A549 (cell line): ENCODE results near the gene ZFX. TPM values are rescaled to one million over a fixed set of nuclear protein-coding genes. Genes with fewer than 3 reads are reported as not detected.

Source experiments
- ATOH8 ChIP-seq: fragments of 250-450 bp; sonication (Bioruptor Pico); IDR thresholded peaks from 2 replicates; pipeline ENCODE4 v1.5.0; 2020; ENCODE audit warnings: low read depth, mild to moderate bottlenecking, moderate library complexity
- BHLHE40 ChIP-seq: IDR thresholded peaks from 2 replicates; pipeline ENCODE4 v1.6.1; 2012; ENCODE audit warnings: low read depth, low read length, inconsistent platforms
- CBX2 ChIP-seq: fragments of 200-600 bp; sonication (generic); IDR thresholded peaks from 2 replicates; pipeline ENCODE4 v1.6.1; 2016; ENCODE audit warnings: low read depth, mild to moderate bottlenecking, borderline replicate concordance
- CBX8 ChIP-seq: fragments of 200-600 bp; sonication (generic); IDR thresholded peaks from 2 replicates; pipeline ENCODE4 v1.6.1; 2016
- CEBPB ChIP-seq, 2 experiments: fragments of >200 bp in 1 of 2; sonication (Bioruptor Twin) in 1 of 2; formaldehyde crosslinking in 1 of 2; IDR thresholded peaks; 2 replicates each; pipeline ENCODE4 v1.6.1; 2012 to 2016
- E2F6 ChIP-seq: IDR thresholded peaks from 2 replicates; pipeline ENCODE4 v1.6.1; 2012; ENCODE audit warnings: low read depth, borderline replicate concordance
- EHF ChIP-seq: fragments of 250-450 bp; sonication (Bioruptor Pico); IDR thresholded peaks from 2 replicates; pipeline ENCODE4 v1.5.0; 2020; ENCODE audit warnings: mild to moderate bottlenecking
- EHMT2 ChIP-seq: fragments of 200-600 bp; sonication (generic); IDR thresholded peaks from 2 replicates; pipeline ENCODE4 v1.6.1; 2016; ENCODE audit warnings: antibody characterized with exemption, low read depth, mild to moderate bottlenecking, moderate library complexity
- ELK1 ChIP-seq: fragments of 150-350 bp; IDR thresholded peaks from 2 replicates; pipeline ENCODE4 v1.6.1; 2014; ENCODE audit warnings: low read depth, mild to moderate bottlenecking, low read length
- EP300 ChIP-seq, 2 experiments: fragments of >200 bp; sonication (Bioruptor Twin); formaldehyde crosslinking; IDR thresholded peaks; 2 replicates in 1 of 2; 3 replicates in 1 of 2; pipeline ENCODE4 v1.6.1; 2016 to 2017
- FOSB ChIP-seq: fragments of 250-450 bp; sonication (Bioruptor Pico); IDR thresholded peaks from 2 replicates; pipeline ENCODE4 v1.5.0; 2020; ENCODE audit warnings: mild to moderate bottlenecking, moderate library complexity
- FOSL2 ChIP-seq, 2 experiments: fragments of 450-650 bp in 1 of 2; fragments of >200 bp in 1 of 2; sonication (Bioruptor Twin) in 1 of 2; formaldehyde crosslinking; IDR thresholded peaks; 2 replicates each; pipeline versions ENCODE4 v1.5.0 to v1.6.1; 2016 to 2020; ENCODE audit warnings: mild to moderate bottlenecking in 1 of 2, moderate library complexity in 1 of 2
- FOXS1 ChIP-seq: fragments of 250-450 bp; sonication (Bioruptor Pico); IDR thresholded peaks from 2 replicates; pipeline ENCODE4 v1.5.0; 2020; ENCODE audit warnings: mild to moderate bottlenecking, moderate library complexity
- HEYL ChIP-seq: fragments of 250-450 bp; sonication (Bioruptor Pico); IDR thresholded peaks from 2 replicates; pipeline ENCODE4 v1.8.0; 2021; ENCODE audit warnings: mild to moderate bottlenecking, moderate library complexity
- HOXB13 ChIP-seq: fragments of 250-450 bp; sonication (Bioruptor Pico); IDR thresholded peaks from 2 replicates; pipeline ENCODE4 v1.5.0; 2020; ENCODE audit warnings: low read depth, mild to moderate bottlenecking, moderate library complexity
- HOXB5 ChIP-seq: fragments of 250-450 bp; sonication (Bioruptor Pico); IDR thresholded peaks from 2 replicates; pipeline ENCODE4 v1.5.0; 2020; ENCODE audit warnings: mild to moderate bottlenecking, moderate library complexity
- JUNB ChIP-seq: fragments of >200 bp; sonication (Bioruptor Twin); formaldehyde crosslinking; IDR thresholded peaks from 2 replicates; pipeline ENCODE4 v1.6.1; 2016
- KDM1A ChIP-seq: fragments of 200-600 bp; sonication (generic); IDR thresholded peaks from 2 replicates; pipeline ENCODE4 v1.6.1; 2016; ENCODE audit warnings: low read depth, mild to moderate bottlenecking
- KDM5A ChIP-seq: fragments of 200-600 bp; sonication (generic); IDR thresholded peaks from 2 replicates; pipeline ENCODE4 v1.6.1; 2016; ENCODE audit warnings: antibody characterized with exemption, mild to moderate bottlenecking
- MAFK ChIP-seq: fragments of 450-650 bp; IDR thresholded peaks from 2 replicates; pipeline ENCODE4 v1.6.1; 2014; ENCODE audit not compliant: partially characterized antibody
- MAX ChIP-seq: IDR thresholded peaks from 2 replicates; pipeline ENCODE4 v1.6.1; 2012
- MAZ ChIP-seq: fragments of 150-350 bp; IDR thresholded peaks from 2 replicates; pipeline ENCODE4 v1.6.1; 2014; ENCODE audit warnings: antibody characterized with exemption, low read depth, low read length, borderline replicate concordance
- NFE2L2 ChIP-seq: fragments of 150-350 bp; conservative IDR thresholded peaks from 2 replicates; pipeline ENCODE4 v1.6.1; 2014; ENCODE audit warnings: low read length
- NPAS2 ChIP-seq: fragments of 250-450 bp; sonication (Bioruptor Pico); IDR thresholded peaks from 2 replicates; pipeline ENCODE4 v1.8.0; 2022; ENCODE audit warnings: mild to moderate bottlenecking, moderate library complexity, borderline replicate concordance
- PBX3 ChIP-seq: IDR thresholded peaks from 2 replicates; pipeline ENCODE4 v1.6.1; 2012
- PHF8 ChIP-seq: fragments of 200-600 bp; sonication (generic); IDR thresholded peaks from 2 replicates; pipeline ENCODE4 v1.6.1; 2016; ENCODE audit warnings: low read depth, mild to moderate bottlenecking, antibody characterized with exemption, moderate library complexity, borderline replicate concordance
- POLR2A ChIP-seq: IDR thresholded peaks from 2 replicates; pipeline ENCODE4 v1.6.1; 2012; ENCODE audit warnings: mild to moderate bottlenecking, low read length
- POLR2AphosphoS2 ChIP-seq: conservative IDR thresholded peaks from 2 replicates; pipeline ENCODE4 v1.6.1; 2012; ENCODE audit warnings: low read length, improper control_type of control experiment, inconsistent platforms
- RCOR1 ChIP-seq: fragments of 150-350 bp; IDR thresholded peaks from 2 replicates; pipeline ENCODE4 v1.6.1; 2014; ENCODE audit warnings: antibody characterized with exemption, low read length, low read depth
- RNF2 ChIP-seq: fragments of 200-600 bp; sonication (generic); IDR thresholded peaks from 2 replicates; pipeline ENCODE4 v1.6.1; 2016; ENCODE audit warnings: low read depth, mild to moderate bottlenecking, antibody characterized with exemption, moderate library complexity, borderline replicate concordance
- TFCP2L1 ChIP-seq: fragments of 250-450 bp; sonication (Bioruptor Pico); IDR thresholded peaks from 2 replicates; pipeline ENCODE4 v1.5.0; 2021; ENCODE audit warnings: mild to moderate bottlenecking
- TP53 ChIP-seq: fragments of 250-450 bp; sonication (Bioruptor Pico); IDR thresholded peaks from 2 replicates; pipeline ENCODE4 v1.5.0; 2021; ENCODE audit warnings: mild to moderate bottlenecking, moderate library complexity
- ZC3H11A ChIP-seq: fragments of 450-650 bp; IDR thresholded peaks from 2 replicates; pipeline ENCODE4 v1.6.1; 2014; ENCODE audit warnings: antibody characterized with exemption, mild to moderate bottlenecking
- ZFP36 ChIP-seq: fragments of 450-650 bp; IDR thresholded peaks from 2 replicates; pipeline ENCODE4 v1.6.1; 2014; ENCODE audit warnings: borderline replicate concordance; ENCODE audit not compliant: partially characterized antibody
- ZSCAN20 ChIP-seq: fragments of 250-450 bp; sonication (Bioruptor Pico); IDR thresholded peaks from 2 replicates; pipeline ENCODE4 v1.8.0; 2022; ENCODE audit warnings: mild to moderate bottlenecking, moderate library complexity
- polyA plus RNA-seq, 4 experiments: library from polyadenylated mRNA; depleted of rRNA in 3 of 4; stranded (reverse); fragments of >200 nt; fragmentation: RNase III in 1 of 4; extraction: RNeasy Plus Mini Kit Qiagen cat#74134 plus additional on column Dnase treatment in 1 of 4; gene quantifications; 2 replicates in 3 of 4; 3 replicates in 1 of 4; pipeline ENCODE4 v1.2.3, GENCODE V29; 2011 to 2017
- TF ChIP-seq, protein P1 (sequence below): fragments of 250-450 bp; sonication (Bioruptor Pico); IDR thresholded peaks from 2 replicates; pipeline ENCODE4 v1.5.0; 2021; ENCODE audit warnings: mild to moderate bottlenecking, moderate library complexity, borderline replicate concordance
- TF ChIP-seq, protein P2 (sequence below): fragments of >200 bp; sonication (Bioruptor Twin); formaldehyde crosslinking; IDR thresholded peaks from 2 replicates; pipeline ENCODE4 v1.6.1; 2016
- TF ChIP-seq, protein P3 (sequence below): fragments of 450-650 bp; IDR thresholded peaks from 2 replicates; pipeline ENCODE4 v1.6.1; 2014; ENCODE audit warnings: antibody characterized with exemption

The ZFX gene
- polyA plus RNA-seq, 2 of the 4 experiments (the other 2 are of a cell fraction), result 18.1 to 30.1 TPM

DNA sequence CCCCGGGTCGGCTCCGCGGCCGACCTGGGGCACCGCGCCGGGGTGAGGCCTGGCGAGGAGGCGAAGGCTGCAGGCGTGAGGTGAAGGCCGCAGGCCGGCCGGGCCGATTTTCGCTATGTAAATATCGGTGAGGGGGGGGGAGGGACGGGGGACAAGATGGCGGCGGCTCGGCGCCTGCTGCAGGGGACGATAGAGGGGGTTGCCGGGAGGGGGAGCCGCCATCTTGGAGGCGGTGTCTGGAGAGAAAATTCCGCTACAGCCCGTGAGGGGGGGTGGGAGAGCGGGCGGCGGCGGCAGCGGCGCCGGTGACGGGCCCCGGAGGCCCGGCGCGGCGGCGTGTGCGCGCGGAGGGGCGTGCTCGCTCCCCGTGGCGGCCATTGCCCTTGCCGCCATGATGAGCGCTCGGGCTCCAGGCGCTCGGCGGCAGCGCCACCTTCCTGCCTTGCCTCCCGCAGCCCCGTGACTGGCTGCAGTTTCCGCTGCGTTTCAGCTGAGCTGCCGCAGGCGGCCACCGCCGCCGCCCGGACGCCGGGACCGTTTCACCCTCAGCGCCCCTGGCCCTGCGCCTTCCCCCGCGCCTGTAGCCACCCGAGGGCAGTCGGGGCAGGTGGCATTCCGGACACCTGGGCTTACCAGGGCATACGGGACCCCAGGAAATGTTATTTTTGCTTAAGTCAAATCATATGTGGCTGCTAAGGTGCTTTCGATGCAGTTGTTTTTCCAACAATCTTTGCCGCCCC lies 692 bp downstream of the ZFX start (continued):
- TF ChIP-seq, protein P1, sequence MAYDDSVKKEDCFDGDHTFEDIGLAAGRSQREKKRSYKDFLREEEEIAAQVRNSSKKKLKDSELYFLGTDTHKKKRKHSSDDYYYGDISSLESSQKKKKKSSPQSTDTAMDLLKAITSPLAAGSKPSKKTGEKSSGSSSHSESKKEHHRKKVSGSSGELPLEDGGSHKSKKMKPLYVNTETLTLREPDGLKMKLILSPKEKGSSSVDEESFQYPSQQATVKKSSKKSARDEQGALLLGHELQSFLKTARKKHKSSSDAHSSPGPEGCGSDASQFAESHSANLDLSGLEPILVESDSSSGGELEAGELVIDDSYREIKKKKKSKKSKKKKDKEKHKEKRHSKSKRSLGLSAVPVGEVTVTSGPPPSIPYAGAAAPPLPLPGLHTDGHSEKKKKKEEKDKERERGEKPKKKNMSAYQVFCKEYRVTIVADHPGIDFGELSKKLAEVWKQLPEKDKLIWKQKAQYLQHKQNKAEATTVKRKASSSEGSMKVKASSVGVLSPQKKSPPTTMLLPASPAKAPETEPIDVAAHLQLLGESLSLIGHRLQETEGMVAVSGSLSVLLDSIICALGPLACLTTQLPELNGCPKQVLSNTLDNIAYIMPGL (CRISPR knock-in tag), result no peak
- TF ChIP-seq CBX8 (no peak), PHF8 (peak; percentile 41; the same call in 1 of the 2 replicates), HEYL (no peak), HOXB5 (CRISPR knock-in tag) (0 out of 2 replicates have a peak, but pooled peaks have one; percentile 34), ZSCAN20 (CRISPR knock-in tag) (no peak), BHLHE40 (no peak), FOSL2 (IDR thresholded peaks at IDR 0.05) (no peak), FOSL2 (CRISPR knock-in tag; IDR thresholded peaks at IDR 0.05) (no peak; the same call in 1 of the 2 replicates), TFCP2L1 (CRISPR knock-in tag) (0 out of 2 replicates have a peak, but pooled peaks have one; percentile 37), HOXB13 (CRISPR knock-in tag) (no peak), FOSB (CRISPR knock-in tag) (no peak), MAFK (no peak), JUNB (no peak), EHMT2 (no peak), ZC3H11A (no peak), NPAS2 (CRISPR knock-in tag) (no peak), EP300 (IDR thresholded peaks at IDR 0.05) (no peak), RNF2 (no peak), CEBPB (IDR thresholded peaks at IDR 0.05) (no peak), EHF (CRISPR knock-in tag) (no peak), E2F6 (no peak), ELK1 (no peak), CBX2 (no peak), TP53 (CRISPR knock-in tag) (no peak), FOXS1 (CRISPR knock-in tag) (no peak), MAZ (no peak), MAX (peak; percentile 67), RCOR1 (no peak), NFE2L2 (no peak), KDM1A (no peak), ATOH8 (CRISPR knock-in tag) (no peak), PBX3 (no peak), POLR2AphosphoS2 (no peak), ZFP36 (no peak), KDM5A (peak; percentile 53; the same call in 1 of the 2 replicates), POLR2A (peak; percentile 40)
- TF ChIP-seq, protein P2, sequence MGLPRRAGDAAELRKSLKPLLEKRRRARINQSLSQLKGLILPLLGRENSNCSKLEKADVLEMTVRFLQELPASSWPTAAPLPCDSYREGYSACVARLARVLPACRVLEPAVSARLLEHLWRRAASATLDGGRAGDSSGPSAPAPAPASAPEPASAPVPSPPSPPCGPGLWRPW, result no peak
- TF ChIP-seq, protein P3, sequence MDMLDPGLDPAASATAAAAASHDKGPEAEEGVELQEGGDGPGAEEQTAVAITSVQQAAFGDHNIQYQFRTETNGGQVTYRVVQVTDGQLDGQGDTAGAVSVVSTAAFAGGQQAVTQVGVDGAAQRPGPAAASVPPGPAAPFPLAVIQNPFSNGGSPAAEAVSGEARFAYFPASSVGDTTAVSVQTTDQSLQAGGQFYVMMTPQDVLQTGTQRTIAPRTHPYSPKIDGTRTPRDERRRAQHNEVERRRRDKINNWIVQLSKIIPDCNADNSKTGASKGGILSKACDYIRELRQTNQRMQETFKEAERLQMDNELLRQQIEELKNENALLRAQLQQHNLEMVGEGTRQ, result no peak
- TF ChIP-seq, all 56 proteins: peak for 11
